HepG2 (cell line): ENCODE results near the gene EYA2. TPM values are rescaled to one million over a fixed set of nuclear protein-coding genes. Genes with fewer than 3 reads are reported as not detected.

ENCODE experiments used
- ATAC-seq: fragments of 200-7000 bp; cut with Tn5 transposase; 3 replicates; pipeline ENCODE4 v1.9.1; 2020; ENCODE audit warnings: mild to moderate bottlenecking, moderate library complexity
- BruUV-seq: library from RNA; stranded (reverse); fragments of 400-500 nt; replicated peaks from 2 replicates; lab custom pipeline; 2021; lab: Mats Ljungman, UMichigan
- CTCF ChIA-PET: fragments of 300-600 bp; formaldehyde crosslinking; extraction: SDS; loops from one replicate; lab custom pipeline; 2021; ENCODE audit warnings: low total read pairs, inconsistent platforms, low intra/inter-chr PET ratio; lab: Yijun Ruan, JAX
- POLR2A ChIA-PET: fragments of 350-600 bp; sonication (Branson Sonifier 250); formaldehyde crosslinking; loops from one replicate; lab custom pipeline; 2020; ENCODE audit warnings: antibody characterized with exemption, inconsistent platforms; lab: Yijun Ruan, JAX
- DNase-seq: peaks from one replicate; pipeline ENCODE4 v3.0.0-alpha.2; 2015; ENCODE audit warnings: low spot score
- FAIRE-seq: peaks from 3 replicates; lab custom pipeline; 2011; peaks lifted over from hg19 to GRCh38; lab: Jason Lieb, UNC
- H2AFZ ChIP-seq: one replicate; pipeline ENCODE4 v1.6.1; 2011; ENCODE audit warnings: low read length, inconsistent platforms
- H3K27ac ChIP-seq: fragments of 300-600 bp; 3 replicates; pipeline ENCODE4 v1.8.0; 2011; ENCODE audit warnings: mixed run types, mild to moderate bottlenecking, mixed read lengths, low read length, inconsistent platforms; ENCODE audit not compliant: insufficient read depth; ENCODE audit errors: extremely low read length
- H3K27me3 ChIP-seq, 2 experiments: fragments of 200-600 bp in 1 of 2; 2 replicates in 1 of 2; 3 replicates in 1 of 2; pipeline versions ENCODE4 v1.6.0 to v1.8.0; 2011; ENCODE audit warnings: low read length in 2 of 2, mild to moderate bottlenecking in 2 of 2, moderate library complexity in 2 of 2, inconsistent platforms in 1 of 2; ENCODE audit not compliant: insufficient read depth in 2 of 2, control insufficient read depth in 1 of 2
- H3K36me3 ChIP-seq, 2 experiments: fragments of 200-600 bp in 1 of 2; replicated peaks in 1 of 2; 2 replicates in 1 of 2; 3 replicates in 1 of 2; pipeline versions ENCODE4 v1.5.1 to v1.8.0; 2011; ENCODE audit warnings: low read length in 2 of 2, inconsistent platforms in 1 of 2; ENCODE audit not compliant: insufficient read depth in 2 of 2, control insufficient read depth in 1 of 2
- H3K4me1 ChIP-seq: 2 replicates; pipeline ENCODE4 v1.5.1; 2012; ENCODE audit warnings: low read length, inconsistent platforms; ENCODE audit not compliant: insufficient read depth
- H3K4me2 ChIP-seq: 2 replicates; pipeline ENCODE4 v1.6.0; 2011; ENCODE audit warnings: low read depth, low read length, inconsistent platforms
- H3K4me3 ChIP-seq, 3 experiments: fragments of 200-600 bp in 1 of 3; sonication (generic), shearing (Covaris generic) in 1 of 3; replicated peaks in 1 of 3; 2 replicates each; pipeline ENCODE4 v1.5.1; 2011 to 2016; ENCODE audit warnings: low read length in 3 of 3, inconsistent platforms in 2 of 3, low read depth in 2 of 3, mild to moderate bottlenecking in 2 of 3, control low read depth in 1 of 3, mixed read lengths in 1 of 3; ENCODE audit not compliant: insufficient read depth in 1 of 3
- H3K79me2 ChIP-seq: one replicate; pipeline ENCODE4 v1.6.1; 2011; ENCODE audit warnings: low read length, inconsistent platforms; ENCODE audit not compliant: insufficient read depth
- H3K9ac ChIP-seq: 2 replicates; pipeline ENCODE4 v1.6.0; 2011; ENCODE audit warnings: mild to moderate bottlenecking, low read depth, low read length, inconsistent platforms; ENCODE audit not compliant: insufficient read depth
- H3K9me3 ChIP-seq: 2 replicates; pipeline ENCODE4 v1.5.1; 2012; ENCODE audit warnings: mild to moderate bottlenecking, low read length
- H4K20me1 ChIP-seq: 2 replicates; pipeline ENCODE4 v1.6.0; 2011; ENCODE audit warnings: inconsistent platforms, mild to moderate bottlenecking, low read length, moderate library complexity; ENCODE audit not compliant: insufficient read depth
- CEBPG ChIP-seq: IDR thresholded peaks from 2 replicates; pipeline ENCODE4 v1.6.1; 2016
- NR3C1 ChIP-seq: sonication (generic); formaldehyde crosslinking; IDR thresholded peaks from 2 replicates; pipeline ENCODE4 v1.4.0; 2020; ENCODE audit warnings: missing genetic modification reagents
- ZNF441 ChIP-seq: sonication (generic); formaldehyde crosslinking; IDR thresholded peaks from 2 replicates; pipeline ENCODE4 v1.7.0; 2021; ENCODE audit warnings: missing genetic modification reagents, borderline replicate concordance
- ZNF629 ChIP-seq: sonication (generic); formaldehyde crosslinking; conservative IDR thresholded peaks from 2 replicates; pipeline ENCODE4 v1.5.0; 2020; ENCODE audit warnings: missing genetic modification reagents
- WGBS: methylation state at CpG from one replicate; pipeline ENCODE4 v1.1.6; 2017; ENCODE audit warnings: low lambda C conversion rate; 5-methylcytosine and 5-hydroxymethylcytosine counted together
- in situ Hi-C: cut with HindIII; loops from 2 replicates; pipeline ENCODE4 v1.10.0; 2017; ENCODE audit warnings: low pct_unique_long_range_greater_than_20kb; ENCODE audit not compliant: extremely low pct_ligation_motif_present
- intact Hi-C: fragments of 100-400 bp; cut with micrococcal nuclease; formaldehyde crosslinking; loops from one replicate; pipeline ENCODE4 v1.10.0; 2022; ENCODE audit not compliant: unreplicated experiment
- polyA plus RNA-seq, 8 experiments: library from polyadenylated mRNA; depleted of rRNA in 3 of 8; stranded (reverse) in 7 of 8; unstranded in 1 of 8; fragments of >200 nt; fragmentation: Illumina TruSeq in 4 of 8; extraction: Trizol in 4 of 8; gene quantifications; 2 replicates each; pipeline versions ENCODE4 v1.2.1 to v1.2.3, GENCODE V29; 2011 to 2016; ENCODE audit warnings: low read depth in 4 of 8, missing spikeins in 1 of 8, mixed read lengths in 1 of 8; ENCODE audit not compliant: insufficient read depth in 1 of 8
- total RNA-seq, 5 experiments: library from RNA; depleted of rRNA; stranded (reverse); fragments of >200 nt; fragmentation: Illumina TruSeq; extraction: Trizol; gene quantifications; 2 replicates each; pipeline ENCODE4 v1.2.3, GENCODE V29; 2016; ENCODE audit warnings: low read depth in 1 of 5
- TF ChIP-seq, protein P1 (sequence below): sonication (generic); formaldehyde crosslinking; IDR thresholded peaks from 2 replicates; pipeline ENCODE4 v1.4.0; 2020; ENCODE audit warnings: missing genetic modification reagents, borderline replicate concordance

EYA2 gene
- total and polyA plus RNA-seq, 2 of the 13 experiments (the other 11 are each of a cell fraction or from before 2014, with no cell fraction given): not detected

DNA sequence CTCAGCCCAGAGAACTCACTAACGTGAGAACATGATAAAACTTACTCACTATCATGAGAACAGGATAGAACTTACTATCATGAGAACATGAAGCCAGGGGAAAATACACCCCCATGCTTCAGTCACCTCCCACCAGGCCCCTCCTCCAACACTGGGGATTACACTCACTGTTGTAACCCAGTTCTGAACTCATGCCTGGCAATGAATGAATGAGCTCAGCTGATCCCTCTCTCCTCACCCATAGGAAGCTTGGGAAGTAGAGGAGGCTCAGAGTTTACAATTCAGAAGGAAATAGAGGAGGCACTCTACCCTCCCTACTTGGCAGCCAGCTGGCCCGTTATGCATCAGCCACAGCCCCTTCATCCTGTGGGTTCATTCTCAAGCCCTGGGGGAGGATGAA, 102.5 kb downstream of the EYA2 start:
- TF ChIP-seq ZNF629 (CRISPR knock-in tag) (no peak), NR3C1 (CRISPR knock-in tag) (no peak)
- TF ChIP-seq, all 625 proteins: peak for 0
- in situ Hi-C loops (no loop called here), intact Hi-C loops (no loop called here)
- no TSS peak for BruUV-seq
- 0% methylated on average over 2 of the region's 2 CpGs for WGBS
- H3K27ac ChIP-seq: no peak overlapping the region
- no peak overlapping the region for H3K4me3 ChIP-seq
- FAIRE-seq: no peak
- H3K9me3 ChIP-seq: no peaks in the 10 kb centered on the region
- CTCF ChIA-PET: no interaction called here
- no peak for ATAC-seq
- no peak overlapping the region for H3K9ac ChIP-seq
- no peaks in the 10 kb centered on the region for H3K4me1 ChIP-seq
- DNase-seq: no peak
- H3K27me3 ChIP-seq: peaks cover 2 to 55% of the 10 kb centered on the region in 2 experiments; a peak in 4 of 5 replicates
- H2AFZ ChIP-seq: no peak overlapping the region
- no peaks in the 10 kb centered on the region for H4K20me1 ChIP-seq
- POLR2A ChIA-PET: no interaction called here
- H3K36me3 ChIP-seq: no peaks in the 10 kb centered on the region
- H3K4me2 ChIP-seq: no peak overlapping the region
- H3K79me2 ChIP-seq: no peaks in the 10 kb centered on the region

DNA sequence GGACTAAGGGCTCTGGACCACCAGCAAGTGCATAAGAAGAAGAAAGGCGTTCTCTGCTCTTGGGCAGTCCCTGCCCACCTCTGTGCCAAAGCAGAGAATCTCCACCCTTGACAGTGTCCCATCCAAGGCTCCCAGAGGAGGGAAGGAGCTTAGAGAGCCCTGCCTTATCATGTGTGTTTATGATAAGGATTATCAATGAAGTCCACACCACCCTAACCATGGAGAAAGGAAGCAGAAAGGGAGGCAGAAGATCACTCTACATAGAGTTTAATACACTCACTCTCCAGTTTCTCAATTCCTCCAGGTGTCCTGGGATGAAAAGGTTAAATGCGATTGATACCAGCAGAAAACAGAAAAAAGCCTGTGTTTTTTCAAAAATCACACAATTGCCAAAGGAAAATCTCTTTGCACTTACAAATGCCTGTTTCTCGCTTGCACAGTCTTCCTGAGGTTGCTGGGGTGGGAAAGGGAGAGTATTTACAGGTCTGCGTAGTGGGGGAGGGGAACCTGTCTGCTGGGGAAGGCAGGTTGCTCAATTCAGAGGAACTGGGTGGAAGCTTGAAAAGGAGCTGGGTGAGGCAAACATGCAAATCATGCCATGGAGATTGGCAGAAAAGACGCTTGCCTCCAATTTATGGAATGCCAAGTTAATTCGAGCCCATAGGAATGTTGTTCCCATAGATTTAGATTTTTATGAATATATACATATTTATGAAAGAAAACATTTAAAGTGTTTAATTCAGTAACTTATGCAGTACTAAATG, 104.0 kb downstream of the EYA2 start:
- Histone ChIP-seq H2AFZ (no peak overlapping the region), H3K4me3 (no peak overlapping the region), H3K9ac (no peak overlapping the region), H3K4me2 (no peak overlapping the region), H4K20me1 (no peaks in the 10 kb centered on the region), H3K9me3 (no peaks in the 10 kb centered on the region), H3K79me2 (no peaks in the 10 kb centered on the region), H3K27me3 (peaks cover 2 to 41% of the 10 kb centered on the region in 2 experiments; a peak in 4 of 5 replicates), H3K27ac (no peak overlapping the region), H3K36me3 (no peaks in the 10 kb centered on the region), H3K4me1 (no peaks in the 10 kb centered on the region)
- in situ Hi-C loops: no loop called here
- BruUV-seq: no TSS peak
- ATAC-seq: no peak
- intact Hi-C loops: no loop called here
- 6% methylated on average over 6 of the region's 6 CpGs for WGBS
- ChIA-PET POLR2A (no interaction called here), CTCF (no interaction called here)
- TF ChIP-seq CEBPG (CRISPR knock-in tag) (0 out of 2 replicates have a peak, but pooled peaks have one; percentile 6), ZNF441 (CRISPR knock-in tag) (no peak)
- TF ChIP-seq, protein P1, sequence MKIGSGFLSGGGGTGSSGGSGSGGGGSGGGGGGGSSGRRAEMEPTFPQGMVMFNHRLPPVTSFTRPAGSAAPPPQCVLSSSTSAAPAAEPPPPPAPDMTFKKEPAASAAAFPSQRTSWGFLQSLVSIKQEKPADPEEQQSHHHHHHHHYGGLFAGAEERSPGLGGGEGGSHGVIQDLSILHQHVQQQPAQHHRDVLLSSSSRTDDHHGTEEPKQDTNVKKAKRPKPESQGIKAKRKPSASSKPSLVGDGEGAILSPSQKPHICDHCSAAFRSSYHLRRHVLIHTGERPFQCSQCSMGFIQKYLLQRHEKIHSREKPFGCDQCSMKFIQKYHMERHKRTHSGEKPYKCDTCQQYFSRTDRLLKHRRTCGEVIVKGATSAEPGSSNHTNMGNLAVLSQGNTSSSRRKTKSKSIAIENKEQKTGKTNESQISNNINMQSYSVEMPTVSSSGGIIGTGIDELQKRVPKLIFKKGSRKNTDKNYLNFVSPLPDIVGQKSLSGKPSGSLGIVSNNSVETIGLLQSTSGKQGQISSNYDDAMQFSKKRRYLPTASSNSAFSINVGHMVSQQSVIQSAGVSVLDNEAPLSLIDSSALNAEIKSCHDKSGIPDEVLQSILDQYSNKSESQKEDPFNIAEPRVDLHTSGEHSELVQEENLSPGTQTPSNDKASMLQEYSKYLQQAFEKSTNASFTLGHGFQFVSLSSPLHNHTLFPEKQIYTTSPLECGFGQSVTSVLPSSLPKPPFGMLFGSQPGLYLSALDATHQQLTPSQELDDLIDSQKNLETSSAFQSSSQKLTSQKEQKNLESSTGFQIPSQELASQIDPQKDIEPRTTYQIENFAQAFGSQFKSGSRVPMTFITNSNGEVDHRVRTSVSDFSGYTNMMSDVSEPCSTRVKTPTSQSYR: peak; percentile 56; the same call in 1 of the 2 replicates
- FAIRE-seq: no peak
- DNase-seq: no peak
